ENCODE data around the gene ABHD2.
"Not testable (repeated sequence)": the region's sequence is repeated elsewhere in the genome, so short reads cannot be mapped to it uniquely, and the experiment has no call there.

Gene ABHD2

DNA sequence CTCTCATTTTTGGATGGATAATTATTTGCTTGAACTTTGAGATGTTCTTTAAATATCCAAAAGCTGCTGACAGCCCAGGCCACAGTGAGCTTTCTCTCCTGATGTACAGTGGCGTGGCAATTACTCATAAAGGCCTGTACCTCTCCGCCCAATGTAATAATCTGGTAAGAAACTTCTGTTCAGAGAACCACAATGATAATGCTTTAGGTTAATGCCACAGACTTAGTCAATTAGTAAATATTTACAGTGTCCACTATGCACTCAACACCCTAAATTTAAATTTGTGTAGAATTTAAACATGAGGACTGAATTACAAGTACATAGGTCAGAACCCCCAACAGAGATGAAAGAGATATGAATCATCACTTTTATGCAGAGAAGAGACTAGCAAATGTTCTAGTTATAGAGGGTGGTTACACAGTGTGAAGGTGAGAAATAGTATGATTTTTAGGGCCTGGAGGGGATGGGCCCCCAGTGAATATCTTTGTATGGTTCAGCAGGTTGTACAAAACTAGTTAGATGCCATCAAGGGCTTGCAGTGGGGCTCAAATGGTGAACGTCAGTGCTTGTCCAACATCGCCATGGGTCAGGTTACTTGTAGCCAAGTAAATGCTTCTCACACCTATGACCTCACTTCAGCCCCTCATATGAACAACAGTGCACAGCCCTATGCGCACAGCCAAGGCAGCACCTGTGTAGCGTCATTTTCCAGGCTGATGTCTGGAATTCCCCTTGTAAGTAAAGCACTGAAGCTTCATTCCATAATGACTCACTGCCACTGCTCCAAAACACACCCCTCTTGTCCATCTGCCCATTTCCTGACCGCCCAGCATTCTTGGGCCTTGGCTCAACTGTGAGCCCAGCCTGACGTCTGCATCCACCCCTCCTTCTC lies 13.3 kb downstream of the ABHD2 start:
- DNase-seq: no peak

DNA sequence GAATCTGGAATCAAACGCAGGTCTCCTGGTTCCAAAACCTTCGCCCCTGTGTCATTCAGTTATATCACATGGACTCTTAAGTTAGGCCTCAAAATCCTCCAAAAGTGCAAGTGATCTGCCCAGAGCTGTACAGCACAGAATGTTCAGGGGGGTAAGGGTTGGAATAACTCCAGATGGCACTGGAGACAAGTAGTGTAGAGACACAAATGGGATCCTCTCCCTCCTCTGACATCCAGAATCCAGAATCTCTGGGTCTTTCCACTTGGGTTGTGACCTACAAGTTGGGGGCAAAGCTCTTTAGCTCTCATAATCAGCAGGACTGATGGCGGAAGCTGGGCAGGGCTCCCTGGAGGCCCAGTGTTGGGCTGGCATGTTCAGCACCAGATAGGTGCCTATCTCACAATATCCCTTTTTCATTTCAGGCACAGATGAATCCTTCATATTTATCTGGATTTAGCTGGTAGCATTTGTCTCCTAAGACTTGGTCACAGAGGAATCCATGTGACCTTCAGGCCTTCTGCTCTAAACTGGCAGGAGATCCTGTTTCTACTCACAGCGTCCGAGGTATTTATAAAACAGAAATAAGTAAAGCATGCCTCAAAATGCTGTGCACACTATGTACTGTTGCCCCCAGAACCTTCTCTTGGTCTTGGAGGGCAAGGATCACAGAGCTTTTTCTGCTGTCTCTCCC lies 15.4 kb downstream of the ABHD2 start:
- no peak for DNase-seq

DNA sequence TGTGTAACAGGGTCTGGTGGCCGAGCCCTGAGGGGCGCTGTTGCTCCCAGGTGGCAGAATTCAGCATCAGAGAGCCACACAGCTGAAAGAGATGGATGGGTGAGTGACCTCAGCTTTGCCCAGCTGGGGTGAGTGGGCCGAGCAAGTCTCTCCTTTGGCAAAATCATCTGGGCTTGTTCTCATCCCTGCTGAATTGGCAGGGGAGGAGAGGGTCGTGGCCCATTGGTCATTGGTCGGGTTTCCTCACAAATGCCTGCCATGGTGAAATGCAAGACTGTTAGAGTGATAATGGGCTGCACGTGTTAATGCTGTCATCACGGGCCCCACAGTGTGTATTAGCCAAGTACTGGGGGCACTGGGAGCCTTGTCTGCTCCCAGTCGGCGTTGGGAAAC lies 15.9 kb downstream of the ABHD2 start:
- no peak for DNase-seq

DNA sequence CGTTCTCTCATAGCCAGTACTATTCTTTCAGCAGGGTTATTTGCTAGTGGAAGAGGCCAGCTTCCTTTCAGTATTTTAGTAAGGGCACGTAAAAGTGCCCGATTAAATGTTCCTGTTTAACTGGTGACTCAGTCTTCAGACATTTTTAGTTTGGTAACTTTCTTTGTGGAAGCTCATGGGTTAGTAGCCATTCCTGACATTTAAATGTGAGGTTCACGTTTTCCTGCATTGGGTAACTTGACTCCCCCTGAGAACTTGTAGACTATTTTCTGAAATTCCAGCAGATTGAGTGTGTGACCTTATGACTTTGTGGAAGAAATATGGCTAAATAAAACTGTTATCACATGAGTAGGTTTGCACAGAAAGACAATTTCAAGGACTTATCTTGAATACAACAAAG lies 16.9 kb downstream of the ABHD2 start:
- DNase-seq: peak in 1 of 2 donors; percentile 11

DNA sequence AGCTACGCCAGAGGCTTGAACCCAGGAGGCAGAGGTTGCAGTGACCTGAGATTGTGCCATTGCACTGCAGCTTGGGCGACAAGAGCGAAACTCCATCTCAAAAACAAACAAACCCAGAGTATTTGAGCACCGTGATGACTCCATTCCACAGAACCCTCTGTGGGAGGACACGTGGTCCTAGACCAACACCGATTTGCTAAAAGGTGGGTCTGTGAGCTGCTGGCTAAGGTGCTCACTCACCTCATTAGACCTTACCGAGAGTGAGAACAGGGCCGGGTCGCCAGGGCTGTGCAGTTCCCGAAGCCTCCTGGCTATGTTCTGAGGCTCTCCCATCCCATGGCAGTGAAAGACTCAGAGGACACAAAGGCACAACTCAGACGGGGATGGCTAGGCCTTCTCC lies 17.9 kb downstream of the ABHD2 start:
- no peak for DNase-seq

DNA sequence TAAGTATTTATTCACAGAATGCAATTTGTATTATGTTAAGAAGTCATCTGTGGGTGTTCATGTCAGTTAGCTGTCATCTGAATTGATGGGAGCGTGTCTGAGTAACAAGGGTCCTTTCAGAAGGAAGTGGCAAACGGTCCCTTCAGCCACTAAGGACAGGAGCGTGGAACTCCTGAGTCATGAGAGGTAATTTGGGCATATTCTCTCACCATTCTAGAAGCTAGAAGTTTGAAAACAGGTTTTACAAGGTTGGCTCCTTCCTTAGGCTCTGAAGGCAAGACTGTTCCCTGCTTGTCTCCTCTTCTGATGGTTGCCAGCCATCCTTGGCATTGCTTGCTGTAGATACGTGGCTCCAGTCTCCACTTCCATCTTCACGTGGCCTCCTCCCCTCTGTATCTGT lies 19.7 kb downstream of the ABHD2 start:
- peak in 1 of 2 donors; percentile 94 for DNase-seq

DNA sequence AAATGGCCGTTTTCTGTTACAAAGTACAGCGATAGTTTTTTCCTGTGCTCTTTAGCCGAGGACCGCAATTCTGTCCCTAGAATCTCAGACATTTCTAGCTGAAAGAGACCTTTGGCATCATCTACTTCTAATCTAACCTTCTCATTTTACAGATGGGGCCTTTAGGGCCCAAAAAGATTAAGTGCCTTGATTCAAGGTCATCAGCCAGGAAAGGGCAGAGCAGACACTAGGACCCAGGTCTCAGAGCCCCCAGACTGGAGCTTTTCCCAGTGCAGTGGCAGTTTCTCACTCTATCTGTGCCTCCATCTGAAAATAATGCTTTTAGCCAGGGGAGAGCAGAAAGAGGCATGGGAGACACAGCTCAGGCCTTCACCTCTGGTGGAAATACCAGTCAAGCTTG lies 20.6 kb downstream of the ABHD2 start:
- no peak for DNase-seq

DNA sequence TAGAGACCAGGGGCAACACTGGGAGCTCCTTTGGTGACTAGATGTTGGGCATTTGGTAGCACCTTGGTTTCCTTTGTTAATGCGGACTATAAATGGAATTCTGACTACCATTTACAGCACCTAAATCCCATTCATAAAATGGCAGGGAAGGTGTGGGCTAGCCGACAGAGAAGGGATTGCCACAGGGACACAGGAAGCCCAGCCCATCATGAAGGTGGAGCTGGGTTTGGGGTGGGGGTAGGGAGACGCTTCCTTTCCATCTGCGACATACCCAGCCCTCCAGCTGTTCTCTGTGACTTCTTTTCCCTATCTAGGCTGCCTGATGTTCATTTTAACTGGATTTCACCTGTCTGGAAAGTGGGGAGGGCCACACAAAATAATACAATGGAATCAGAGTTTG lies 21.0 kb downstream of the ABHD2 start:
- DNase-seq: no peak

DNA sequence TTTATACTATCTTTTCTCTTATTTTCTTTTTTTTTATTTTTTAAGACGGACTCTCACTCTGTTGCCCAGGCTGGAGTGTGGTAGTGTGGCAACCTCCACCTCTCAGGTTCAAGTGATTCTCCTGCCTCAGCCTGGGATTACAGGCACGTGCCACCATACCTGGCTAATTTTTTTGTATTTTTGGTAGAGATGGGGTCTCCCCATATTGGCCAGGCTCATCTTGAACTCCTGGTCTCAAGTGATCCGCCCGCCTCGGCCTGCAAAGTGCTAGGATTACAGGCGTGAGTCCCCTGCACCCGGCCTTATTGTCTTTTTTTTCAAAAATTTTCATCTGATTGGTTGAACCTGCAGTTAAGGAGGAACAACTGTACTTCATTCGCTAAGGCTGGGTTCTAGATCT lies 21.8 kb downstream of the ABHD2 start:
- DNase-seq: no peak

DNA sequence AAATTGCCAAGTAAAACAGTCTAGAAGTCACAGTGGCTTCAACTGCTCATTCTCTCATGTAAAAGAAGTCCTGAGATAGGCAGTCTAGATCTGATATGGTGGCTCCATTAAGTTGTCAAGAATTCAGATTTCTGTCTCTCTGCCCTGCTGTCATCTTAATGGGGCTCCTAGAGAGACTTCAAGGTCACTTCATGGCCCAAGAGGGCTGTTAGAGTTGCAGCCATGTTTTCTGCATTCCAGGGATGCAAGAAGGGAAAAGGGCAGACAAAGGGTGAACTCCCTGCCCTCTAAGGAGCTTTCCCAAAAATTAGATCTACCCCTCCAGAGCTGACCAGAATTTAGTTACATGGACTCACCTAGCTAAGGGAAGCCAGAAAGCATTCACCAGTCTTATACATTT lies 23.1 kb downstream of the ABHD2 start:
- no peak for DNase-seq

DNA sequence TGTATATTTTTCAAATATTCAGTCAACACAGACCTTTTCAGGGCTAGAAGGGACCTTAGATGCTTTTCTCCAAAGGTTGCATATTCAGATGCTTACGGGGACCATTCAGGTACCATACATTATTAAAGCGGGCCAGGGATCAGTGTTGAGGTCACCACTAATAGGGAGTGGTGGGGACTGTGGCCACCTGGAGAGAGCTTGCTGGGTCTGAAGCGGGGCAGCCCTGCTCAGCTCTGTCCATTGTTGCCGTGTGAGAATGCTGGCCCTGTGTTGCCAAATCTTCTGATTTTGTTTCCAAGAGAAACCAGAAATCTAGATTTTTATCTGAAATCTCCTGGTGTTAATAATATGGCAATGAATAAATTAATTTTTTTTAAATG lies 23.7 kb downstream of the ABHD2 start:
- no peak for DNase-seq

DNA sequence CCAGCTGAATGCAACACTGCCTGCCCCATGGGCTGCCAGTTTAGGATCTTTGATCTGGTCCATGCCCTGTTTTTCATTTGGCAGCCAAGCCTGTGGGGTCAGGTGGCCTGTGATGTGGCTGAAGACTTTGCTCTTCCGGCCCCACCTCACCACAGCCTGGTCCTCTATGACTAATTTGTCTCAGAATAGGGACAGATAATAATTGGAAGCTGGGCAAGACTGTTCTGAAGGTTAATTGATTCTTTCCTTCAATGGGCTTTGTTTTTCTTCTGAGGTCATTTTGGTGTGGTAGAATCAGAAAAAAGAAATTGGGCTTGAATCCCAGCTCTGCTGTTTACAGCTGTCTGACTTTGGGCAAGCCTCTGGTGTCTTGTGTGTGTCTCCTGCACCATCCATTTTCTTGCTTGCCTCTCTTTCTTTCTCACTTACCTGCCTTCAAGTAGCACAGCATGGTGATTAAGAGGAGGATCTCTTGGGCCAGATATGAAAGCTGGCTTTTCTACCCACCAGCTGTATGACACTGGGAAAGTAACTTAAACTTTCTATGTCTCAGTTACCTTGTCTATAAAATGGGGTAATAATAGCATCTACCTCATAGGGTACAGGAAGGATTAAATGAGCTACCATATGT lies 24.2 kb downstream of the ABHD2 start:
- DNase-seq: no peak

DNA sequence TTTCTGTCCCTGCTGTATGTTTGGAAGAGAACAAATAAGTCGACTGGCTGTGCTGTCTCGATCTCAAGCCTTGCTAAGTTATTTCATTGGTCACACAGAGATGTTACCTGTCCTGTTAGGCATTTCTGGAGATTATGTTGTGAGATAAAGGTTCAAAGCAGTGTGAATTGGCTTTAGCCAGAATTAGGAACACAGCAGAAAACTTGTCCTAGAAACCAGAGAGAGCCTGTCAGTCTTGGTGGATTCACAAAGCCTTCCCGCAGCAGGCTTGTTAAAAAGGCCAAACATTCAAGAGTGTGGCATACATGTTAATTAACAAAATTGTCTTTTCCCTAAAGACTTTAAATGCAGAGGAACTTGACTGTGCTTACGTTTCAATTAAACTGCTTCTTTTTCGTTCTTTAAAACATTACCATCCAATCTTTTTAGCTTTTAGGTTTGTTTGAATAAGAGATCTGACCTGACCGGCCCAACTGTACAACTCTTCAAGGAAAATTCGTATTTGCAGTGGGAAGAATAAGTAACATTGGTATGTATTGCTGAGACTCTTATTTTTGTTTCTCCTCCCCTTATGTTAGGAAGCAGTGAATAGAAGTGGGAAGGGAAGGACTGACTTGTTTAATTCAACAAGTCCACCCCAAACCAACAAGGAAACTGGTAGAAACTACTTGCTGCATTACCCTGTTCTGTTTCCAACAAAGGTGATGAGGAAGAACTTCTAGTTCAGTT lies 25.2 kb downstream of the ABHD2 start:
- no peak for DNase-seq

DNA sequence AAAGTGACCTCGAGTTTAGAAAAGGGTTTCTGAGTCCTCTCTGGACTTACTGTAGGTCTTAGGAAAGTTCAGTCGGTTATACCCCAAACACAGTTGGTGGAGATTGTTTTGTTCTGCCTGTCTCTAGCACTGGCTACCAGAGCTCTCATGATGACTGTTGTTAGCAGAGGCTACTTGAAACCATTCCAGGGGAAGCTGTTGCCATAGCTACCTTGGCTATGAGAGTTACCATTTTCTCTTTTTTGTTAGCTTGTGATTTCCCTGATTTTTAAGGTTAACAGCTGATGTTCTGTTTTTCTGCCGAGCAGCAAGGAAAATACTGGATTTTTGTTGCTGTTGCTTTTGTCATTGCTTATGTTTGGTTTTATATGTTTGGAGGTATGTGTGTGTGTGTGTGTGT lies 26.7 kb downstream of the ABHD2 start:
- DNase-seq: no peak

DNA sequence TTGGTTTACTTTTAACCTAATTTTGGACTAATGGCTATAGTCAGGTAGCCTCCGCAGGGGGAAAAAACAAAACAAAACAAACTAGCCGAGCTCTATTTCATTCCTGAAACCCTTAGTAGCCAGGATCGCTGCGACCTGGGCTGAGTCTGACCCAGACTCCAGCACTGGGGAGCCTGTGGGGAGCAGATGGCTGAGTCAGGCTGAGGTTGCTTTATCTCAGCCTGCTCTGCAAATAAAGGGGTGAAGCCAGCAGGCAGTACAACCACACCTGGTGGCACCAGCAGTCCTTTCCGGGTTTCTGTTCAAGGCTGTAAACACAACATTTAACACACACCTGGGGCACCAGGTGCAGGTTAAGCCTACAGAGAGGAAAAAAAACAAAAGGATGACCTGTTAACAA lies 27.3 kb downstream of the ABHD2 start:
- DNase-seq: no peak

DNA sequence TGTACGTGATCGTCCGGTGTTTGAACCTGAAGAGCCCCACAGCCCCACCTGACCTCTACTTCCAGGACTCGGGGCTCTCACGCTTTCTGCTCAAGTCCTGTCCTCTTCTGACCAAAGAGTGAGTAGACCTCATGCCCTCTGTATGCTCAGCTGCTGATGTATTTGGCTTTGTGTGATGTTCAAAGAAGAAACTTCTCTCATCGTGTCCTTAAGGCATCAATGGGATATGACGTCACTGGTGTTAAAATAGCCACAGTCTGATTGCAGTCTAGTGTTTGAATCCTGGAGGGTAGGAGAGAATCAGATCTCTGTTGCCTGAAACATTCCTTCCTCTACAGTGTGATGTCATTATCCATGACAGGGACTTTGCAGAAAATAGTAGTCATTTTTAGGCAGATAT lies 28.1 kb downstream of the ABHD2 start:
- no peak for DNase-seq

DNA sequence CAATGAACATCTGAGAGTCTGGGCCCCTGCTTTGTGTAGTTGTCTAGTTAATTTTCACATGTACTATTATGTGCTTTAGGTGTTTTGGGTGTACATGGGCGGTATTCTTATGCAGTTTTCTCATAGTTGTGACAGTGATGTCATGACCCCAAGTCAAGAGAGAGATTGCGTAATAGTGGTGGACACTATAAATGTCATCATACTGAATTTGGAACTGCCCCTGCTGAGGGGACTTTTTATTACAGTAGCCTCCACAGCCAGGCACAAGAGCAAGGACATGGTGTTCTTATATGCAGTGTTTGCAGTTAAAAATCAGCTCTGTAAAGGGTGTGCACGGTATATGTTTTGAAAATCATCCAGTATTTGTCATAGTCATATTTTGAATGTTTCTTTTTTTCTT lies 29.5 kb downstream of the ABHD2 start:
- DNase-seq: no peak

DNA sequence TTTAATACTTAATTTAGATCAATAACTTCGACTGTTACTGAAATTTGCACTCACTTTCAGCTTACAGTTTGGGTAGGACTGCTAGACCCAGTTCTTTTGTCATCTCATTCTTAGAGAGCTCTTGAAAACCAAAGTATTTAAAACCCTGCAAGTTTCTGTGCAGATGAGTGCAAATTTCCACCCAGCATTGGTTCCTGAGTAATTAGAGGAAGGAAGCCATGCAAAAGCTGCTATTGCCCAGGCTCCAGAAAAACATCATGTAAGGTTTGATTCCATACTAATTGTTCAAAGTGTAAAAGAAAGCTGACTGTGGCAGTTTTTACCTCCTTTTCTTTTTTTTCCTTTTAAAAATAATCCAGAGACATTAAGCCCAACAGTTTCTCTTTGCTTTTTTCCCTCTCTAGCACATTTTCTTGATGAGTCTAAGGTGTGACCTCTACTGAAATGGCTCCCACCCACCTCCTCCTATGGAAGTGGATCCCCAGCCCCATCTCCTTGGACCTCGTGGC lies 30.3 kb downstream of the ABHD2 start:
- DNase-seq: peak in 1 of 2 donors; percentile 41

DNA sequence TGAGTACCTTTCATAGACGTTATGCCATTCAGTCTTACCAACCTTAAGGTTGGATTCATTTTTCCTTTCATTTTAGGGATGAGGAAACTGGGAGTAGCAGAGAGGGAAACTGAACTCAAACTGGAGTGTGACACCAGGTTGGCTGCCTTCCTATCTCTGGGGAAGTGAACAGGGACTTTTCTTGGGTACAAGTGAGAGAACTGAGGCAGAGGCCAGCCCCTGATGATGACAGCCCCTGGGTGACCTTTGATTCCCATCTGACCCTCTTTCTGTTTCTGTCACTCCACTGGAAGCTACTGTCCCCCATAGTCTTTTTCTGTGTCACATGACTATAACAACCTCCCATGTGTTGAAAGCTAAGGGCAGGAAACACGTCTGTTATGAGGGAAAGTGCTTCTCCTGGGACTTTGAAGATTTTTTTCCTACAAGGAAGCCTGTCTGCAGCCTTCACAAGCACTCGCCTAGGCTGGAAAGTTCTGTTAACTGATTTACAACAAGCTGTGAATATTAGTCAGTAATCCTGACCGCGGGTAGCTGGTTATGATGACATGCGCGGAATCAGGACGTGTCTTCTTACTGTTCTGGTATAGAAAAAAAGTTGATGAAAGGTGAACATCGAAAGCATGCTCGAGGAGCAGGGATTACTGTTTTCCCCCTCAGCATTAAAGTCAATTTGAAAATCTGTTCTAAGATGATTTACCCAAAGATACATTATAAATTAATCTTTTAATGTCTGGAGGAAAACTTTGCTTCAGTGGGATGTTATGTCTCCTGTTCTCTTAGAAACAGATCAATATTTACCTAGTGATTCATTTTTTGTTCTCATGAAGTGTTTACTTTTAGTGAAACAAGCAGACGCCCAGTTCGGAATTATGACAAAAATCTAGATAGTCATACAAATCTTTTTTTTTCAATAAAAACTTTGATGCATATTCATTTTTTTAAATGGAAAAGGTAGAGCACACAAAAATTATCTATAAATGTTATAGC lies 31.5 kb downstream of the ABHD2 start:
- no peak for DNase-seq

DNA sequence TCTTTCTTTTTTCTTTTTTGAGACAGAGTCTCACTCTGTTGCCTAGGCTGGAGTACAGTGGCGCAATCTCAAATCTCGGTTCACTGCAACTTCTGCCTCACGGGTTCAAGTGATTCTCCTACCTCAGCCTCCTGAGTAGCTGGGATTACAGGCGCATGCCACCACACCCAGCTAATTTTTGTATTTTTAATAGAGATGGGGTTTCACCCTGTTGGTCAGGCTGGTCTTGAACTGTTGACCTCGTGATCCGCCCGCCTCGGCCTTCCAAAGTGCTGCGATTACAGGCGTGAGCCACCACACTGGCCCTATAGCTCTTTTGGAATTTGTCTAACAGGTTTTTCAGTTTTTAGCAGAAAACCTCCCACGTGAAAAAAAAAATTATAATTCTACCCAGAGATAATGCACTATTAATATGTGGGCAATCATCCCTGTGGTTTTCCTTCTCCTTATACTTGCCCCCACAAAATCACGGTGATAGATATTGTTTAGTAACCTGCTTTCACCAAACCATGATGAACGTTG lies 32.3 kb downstream of the ABHD2 start:
- not testable (repeated sequence) for DNase-seq

DNA sequence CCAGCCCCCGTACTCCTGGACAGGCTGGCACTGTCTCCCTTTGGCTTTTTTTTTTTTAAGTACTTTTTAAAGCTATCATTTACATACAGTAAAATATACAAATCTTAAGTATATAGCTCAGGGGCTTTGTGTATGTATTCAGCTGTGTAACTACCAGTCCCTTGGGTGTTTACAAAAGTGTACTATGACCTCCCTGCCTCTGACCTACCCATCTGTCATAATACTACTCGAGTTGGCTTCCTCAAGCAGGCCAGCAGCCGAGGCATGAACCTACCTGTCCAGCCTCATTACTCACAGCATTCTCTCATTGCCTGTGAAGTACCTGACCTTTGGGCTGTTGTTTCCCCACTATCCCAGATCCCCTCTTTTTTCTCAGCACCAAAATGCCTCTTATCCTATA lies 33.2 kb downstream of the ABHD2 start:
- DNase-seq: no peak

Measured in bone marrow (tissue), 2 donors.